CD4-positive, alpha-beta T cell treated with Interleukin-12 subunit alpha and Interleukin-12 subunit beta, for 1 hour (primary cell): ENCODE results near the gene TIMM10.

Experiments used
- DNase-seq: peaks from one replicate; pipeline ENCODE4 v3.0.0-alpha.2; 2020

The TIMM10 gene

DNA sequence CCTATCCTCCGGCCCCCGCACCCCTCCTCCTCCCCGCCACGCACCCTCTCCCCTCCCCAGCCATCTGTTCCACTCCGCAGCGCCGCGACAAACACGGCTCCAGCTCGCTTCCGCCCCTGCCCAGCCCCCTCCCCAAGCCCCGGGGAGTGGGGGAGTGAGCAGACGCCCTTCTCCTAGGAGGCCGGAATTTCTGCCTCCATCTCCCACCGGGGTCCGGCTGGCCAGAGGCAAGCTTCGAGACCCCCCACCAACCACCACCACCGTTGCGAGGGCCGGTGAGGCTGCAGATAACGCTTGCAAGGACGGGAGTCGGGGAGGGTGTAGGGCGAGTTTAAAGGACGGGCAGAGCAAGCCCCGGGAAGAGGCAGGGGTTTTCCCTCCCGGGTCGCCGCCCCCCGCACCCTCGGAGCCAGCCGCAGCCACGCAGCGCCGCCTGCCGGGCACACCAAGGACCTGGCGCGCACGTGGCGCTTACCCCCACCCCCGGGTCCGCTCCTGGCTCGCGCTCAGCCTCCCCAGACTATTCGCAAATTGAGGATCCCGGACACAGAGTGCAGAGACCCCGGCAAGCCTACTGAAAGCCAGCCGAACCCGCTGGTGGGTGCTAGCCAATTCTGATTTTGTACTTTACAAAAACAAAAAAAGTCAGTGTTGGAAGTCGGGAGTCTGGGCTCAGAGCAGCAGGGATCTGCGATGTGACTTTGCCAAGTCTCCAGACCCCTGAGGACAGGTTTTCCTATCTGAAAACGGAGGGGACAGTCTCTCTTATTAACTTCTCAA is 47.6 kb downstream of the TIMM10 start:
- DNase-seq, result peak; percentile 66

DNA sequence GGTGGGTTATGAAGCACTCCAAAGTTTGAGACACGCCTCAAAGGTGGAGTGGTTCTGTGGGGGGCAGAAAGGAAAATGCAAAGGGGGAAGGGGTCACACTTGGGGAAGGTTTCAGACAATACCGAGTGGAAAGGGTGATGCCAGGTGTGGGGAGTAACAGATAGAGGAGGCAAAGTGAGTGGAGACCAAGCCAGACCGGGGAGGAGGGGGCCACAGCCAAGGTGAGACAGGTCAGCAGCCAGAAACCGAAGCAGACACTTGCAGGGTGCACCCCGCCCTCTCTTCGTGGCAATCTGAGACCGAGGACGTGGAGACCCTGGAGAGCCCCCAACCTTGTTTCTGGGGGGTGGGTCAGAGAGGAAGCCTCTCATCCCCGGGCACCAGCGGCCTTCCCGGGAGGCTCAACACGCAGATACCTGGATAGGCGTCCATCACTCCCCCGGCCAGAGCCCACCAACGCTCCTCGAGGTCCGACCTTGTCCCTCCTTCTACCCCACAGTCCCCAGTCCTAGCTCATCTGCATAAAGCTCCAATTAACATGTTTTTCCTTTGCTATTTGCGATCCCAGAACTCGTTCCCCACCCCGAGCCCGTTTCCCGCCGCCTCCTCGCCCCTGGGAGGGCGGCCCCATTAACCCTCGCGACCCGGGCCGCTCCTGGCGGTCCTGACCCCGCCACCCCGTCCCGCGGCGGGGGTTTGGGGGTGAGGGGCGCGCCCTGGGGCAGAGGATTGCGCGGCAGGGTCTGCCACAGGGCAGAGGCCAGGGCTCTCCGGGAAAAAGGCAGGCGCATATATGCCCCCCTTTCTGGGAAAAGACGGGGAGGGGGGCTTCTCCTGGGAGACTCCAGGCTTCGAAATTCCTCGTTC is 48.4 kb downstream of the TIMM10 start:
- no peak for DNase-seq

DNA sequence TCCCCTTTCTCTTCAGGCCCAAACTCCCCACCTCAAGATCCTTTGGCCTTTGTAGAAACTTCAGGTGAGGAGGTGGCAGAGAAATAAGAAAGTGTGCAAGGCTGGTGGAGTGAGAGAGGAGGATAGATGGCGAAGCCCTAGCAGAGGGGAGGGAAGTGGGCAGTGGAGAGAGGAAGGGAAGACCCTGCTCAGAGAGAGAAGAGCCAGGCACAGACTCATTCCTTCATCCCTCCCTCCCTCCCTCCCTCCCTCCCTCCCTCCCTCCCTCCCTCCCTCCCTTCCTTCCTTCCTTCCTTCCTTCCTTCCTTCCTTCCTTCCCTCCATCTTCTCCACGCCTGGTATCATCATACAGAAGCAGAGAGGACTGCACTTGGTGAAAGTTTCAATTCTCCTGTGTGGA is 49.2 kb downstream of the TIMM10 start:
- no peak for DNase-seq

DNA sequence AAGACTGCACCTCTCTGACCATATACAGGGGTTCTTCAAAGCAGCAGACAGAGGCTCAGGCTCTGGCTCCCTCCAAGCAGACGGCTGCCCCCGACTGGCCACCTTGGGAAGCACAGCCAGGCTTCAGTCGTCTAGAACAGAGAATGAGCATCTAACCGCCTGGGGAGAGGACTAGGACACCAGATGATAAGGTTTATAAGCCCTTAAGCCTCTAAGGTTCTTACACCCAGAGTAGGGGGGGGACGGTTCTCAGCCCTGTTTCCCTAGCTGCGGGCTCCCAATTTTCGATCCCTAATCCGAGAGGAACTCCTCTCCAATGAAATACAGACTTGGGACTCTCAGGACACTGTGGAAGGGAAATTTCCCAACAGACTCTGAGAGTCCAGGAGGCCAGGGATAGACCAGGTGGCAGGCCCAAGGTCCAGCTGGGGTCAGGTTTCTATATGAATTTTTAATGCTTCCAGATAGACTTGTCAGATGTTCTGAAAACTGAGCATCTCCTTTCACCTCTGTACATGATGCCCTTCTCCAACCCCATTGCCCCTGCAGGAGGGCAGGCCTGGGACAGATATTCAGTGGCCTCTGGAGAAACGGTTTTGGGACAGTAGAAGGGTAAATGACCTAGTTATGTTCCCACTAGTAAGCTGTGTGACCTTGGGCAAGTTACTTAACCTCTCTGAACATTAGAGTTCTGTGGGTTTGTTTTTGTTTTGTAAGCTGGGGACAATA is 50.0 kb downstream of the TIMM10 start:
- DNase-seq, result peak; percentile 67

DNA sequence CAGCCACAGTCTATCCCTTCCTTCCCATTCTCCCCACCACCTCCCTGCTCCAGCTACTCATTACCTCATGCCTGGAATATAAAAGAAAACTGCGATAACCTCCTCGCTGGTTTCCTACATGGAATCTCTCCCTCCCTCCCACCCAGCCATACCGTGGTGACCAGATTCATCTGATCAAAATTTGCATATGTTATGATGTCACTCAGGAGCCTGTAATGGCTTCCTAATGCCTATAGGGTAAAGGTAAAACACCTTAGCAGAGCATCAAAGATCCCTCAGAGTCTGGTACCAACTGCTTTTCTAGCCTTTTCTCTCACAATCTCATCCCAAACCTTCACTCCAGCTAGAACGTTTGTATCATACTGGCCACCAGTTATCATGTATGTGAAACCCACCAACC is 50.6 kb downstream of the TIMM10 start:
- DNase-seq, result no peak

DNA sequence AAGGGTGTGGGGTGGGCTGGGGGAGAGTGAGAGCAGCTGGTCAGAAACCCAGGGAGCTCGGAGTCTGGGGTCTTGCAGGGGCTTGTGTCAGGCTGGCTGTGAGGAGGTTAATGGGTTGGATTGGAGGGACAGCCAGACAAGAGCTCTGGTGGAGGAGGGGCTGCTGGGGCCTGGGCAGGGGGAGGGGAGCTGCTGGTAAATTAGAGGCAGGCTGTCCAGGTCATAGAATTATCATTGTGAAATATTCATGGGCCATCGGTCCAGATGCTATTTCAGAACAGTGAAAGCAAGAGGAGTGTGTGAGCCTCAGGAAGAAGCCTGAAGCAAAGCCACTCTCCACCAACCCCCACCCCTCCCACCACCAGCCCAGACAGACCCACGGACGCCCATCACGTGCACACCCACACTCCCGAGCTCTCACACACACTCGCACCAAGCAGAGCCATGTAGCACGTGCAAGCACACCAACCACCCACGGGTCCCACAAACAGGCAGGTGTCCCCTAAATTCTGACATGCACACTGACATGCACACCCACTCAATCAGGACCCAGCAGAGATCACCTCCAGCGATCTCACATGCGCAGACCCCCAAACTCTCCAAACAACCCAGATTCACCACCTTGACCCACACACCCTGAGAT is 51.4 kb downstream of the TIMM10 start:
- no peak for DNase-seq
